Measurements from ENCODE around the gene PEAR1. TPM values are rescaled to one million over a fixed set of nuclear protein-coding genes. Genes with fewer than 3 reads are reported as not detected.

The PEAR1 gene
- total RNA-seq, 1 donor from 2014 or later, result 17.9 TPM

DNA sequence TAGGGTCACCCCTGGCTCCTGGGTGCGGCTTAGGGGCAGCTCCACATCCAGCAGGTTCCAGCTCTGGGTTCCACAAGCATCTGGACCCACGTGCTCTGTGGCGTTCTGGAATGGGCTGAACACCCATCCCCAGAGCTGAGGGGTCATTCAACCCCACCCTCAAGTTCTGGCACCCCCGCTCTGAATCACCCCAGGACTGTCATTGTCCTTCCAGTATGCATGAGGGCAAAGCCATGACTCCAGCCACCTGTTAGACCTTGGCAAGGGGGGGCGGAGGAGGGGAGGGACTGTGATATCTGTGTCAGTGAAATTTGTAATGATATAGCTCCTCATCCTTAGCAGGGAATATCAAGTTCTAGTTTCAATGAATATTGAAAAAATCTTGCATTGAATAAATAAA is 46.9 kb upstream of the PEAR1 start:
- Histone ChIP-seq H3K27ac (no peak overlapping the region), H3K27me3 (peaks cover 71% of the 10 kb centered on the region), H3K9me3 (no peaks in the 10 kb centered on the region), H3K4me1 (no peaks in the 10 kb centered on the region), H3K36me3 (no peaks in the 10 kb centered on the region), H3K4me3 (no peak overlapping the region)
- intact Hi-C loops (cut with DNase I), result no loop called here
- no peak for DNase-seq
- no peak for ATAC-seq
- TF ChIP-seq CTCF (IDR thresholded peaks at IDR 0.05), result no peak

DNA sequence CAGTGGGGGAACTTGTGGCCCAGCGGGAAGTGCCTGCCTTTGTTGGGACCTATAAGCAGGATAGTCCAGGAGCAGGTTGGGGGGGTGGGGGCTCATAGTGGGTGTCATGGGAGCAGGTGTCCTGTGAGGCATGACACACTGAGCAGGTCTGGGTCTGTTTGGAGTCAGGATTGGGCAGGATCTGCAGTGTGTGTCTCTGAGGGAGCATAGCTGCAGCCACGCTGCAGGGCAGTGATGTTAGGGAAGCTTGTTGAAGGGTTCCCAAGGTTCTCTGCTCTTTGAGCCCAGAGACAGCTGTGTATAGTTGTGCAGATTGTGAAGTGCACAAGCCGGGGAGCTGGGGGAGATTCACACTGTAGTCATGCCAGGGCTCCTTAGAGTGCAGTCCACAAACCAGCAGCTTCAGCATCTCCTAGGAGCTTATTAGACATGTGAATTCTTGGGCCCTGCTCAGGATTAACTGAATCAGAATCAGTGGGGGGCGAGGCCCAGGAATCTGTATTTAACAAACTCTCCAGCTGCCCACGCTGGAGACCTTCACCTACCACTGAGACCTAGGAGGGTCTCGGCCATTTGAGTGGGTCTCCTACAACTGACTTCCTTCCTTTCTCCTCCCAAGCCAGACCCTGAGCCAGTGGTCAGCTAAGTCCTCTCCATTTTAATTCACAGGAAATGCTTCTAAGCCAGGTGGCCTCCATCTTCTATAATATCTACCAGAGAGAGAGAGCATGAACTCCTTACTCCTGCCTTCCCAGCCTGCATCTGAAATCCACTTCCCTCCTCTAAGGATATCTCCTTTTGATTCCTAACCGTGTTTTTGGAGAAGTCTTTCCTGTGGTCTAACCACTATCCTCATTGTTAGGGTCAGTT is 45.7 kb upstream of the PEAR1 start:
- DNase-seq (no peak), ATAC-seq (no peak)
- H3K4me3 ChIP-seq, result no peak overlapping the region
- H3K27me3 ChIP-seq, result peaks cover 72% of the 10 kb centered on the region
- TF ChIP-seq CTCF (IDR thresholded peaks at IDR 0.05), result no peak
- no peaks in the 10 kb centered on the region for H3K36me3 ChIP-seq
- intact Hi-C loops (cut with DNase I), result no loop called here
- H3K4me1 ChIP-seq, result peaks cover 4% of the 10 kb centered on the region
- no peak overlapping the region for H3K27ac ChIP-seq
- no peaks in the 10 kb centered on the region for H3K9me3 ChIP-seq

DNA sequence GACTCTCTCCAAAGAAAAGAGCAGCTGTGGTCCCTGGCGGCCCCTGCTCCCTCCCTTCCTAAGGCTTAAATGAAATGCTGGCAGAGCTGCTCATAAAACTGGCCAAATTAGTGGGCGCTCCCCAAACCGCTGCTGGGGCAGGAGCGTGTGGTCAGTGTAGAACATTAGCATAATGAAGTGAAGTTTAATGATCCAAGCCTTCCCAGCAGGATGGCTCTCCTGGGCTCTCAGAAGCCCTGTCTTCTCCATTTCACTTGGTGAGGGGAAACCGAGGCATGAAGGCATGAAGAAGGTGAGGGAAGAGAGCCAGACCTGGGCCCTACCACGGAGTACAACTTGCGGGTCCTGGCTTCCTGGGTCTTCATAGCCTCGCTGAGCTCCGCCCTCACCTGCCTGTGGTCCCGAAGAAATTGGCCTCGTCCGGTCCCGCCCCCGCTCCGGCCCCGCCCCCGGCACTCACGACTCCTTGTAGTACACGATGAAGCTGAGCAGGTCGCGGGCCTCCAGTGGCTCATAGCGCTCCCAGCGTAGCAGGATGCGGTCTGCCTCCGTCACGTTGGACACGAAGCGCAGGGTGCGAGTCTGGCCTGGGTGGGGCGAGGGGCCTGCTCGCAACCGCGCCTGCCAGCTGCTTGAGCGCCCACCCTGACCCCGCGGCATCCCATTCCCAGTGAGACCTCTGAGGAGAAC is 44.9 kb upstream of the PEAR1 start:
- ATAC-seq (peak; percentile 53), DNase-seq (peak; percentile 81)
- intact Hi-C loops (cut with DNase I), result no loop called here
- Histone ChIP-seq H3K36me3 (no peaks in the 10 kb centered on the region), H3K27me3 (peaks cover 69% of the 10 kb centered on the region), H3K4me3 (no peak overlapping the region), H3K9me3 (no peaks in the 10 kb centered on the region), H3K4me1 (peaks cover 4% of the 10 kb centered on the region), H3K27ac (no peak overlapping the region)
- TF ChIP-seq CTCF (IDR thresholded peaks at IDR 0.05), result no peak

DNA sequence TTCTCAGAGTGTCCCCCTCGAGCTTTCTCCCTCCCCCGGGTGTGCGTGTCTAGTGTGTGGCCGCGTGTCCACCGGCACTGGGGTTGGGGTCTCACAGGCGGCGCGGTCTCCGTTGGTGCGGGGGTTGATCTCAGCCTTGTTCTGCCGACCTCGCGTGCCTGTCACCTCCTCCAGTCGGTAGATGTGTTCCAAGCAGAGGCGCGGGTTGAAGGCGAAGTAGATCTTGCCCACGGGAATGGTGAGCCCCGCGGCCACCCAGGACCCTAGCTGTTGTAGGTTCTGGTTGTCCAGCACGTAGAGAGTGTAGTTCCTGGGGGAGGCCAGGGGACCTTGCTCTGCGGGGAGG is 44.4 kb upstream of the PEAR1 start:
- no peak for TF ChIP-seq CTCF (IDR thresholded peaks at IDR 0.05)
- Histone ChIP-seq H3K4me3 (no peak overlapping the region), H3K27ac (no peak overlapping the region), H3K36me3 (no peaks in the 10 kb centered on the region), H3K27me3 (peaks cover 64% of the 10 kb centered on the region), H3K4me1 (peaks cover 4% of the 10 kb centered on the region), H3K9me3 (no peaks in the 10 kb centered on the region)
- intact Hi-C loops (cut with DNase I), result no loop called here
- DNase-seq, result no peak
- ATAC-seq, result no peak

DNA sequence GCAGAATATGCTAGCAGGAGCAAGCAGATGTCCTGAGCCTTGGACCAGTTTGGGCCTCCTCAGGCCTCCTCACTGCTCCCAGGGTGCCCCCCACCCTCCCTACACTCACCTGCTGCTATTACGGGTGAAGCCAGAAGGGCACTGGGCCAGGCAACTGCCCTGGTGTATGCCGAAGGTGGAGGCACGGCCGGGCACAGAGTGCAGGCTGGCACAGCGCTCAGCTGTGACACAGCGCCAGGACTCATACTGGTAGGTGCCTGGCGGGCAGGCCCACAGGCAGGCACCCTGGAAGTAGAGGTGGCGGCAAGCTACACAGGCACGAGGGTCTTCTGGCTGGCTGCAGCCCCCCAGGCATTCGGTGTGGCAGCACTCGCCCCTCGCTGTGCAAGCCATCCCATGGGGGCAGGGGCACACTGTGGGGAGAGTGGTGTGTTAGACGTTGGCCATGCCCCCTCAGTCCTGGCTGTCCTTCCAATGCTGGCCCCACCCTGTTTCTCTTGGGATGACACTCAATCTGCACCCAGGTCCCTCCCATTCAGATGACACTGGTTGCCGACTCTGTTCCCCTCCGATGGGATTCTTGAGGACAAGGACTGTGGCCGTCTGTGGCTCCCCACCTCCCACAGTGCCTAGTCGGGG is 41.6 kb upstream of the PEAR1 start:
- H3K36me3 ChIP-seq, result no peaks in the 10 kb centered on the region
- no peaks in the 10 kb centered on the region for H3K9me3 ChIP-seq
- H3K4me1 ChIP-seq, result peaks cover 4% of the 10 kb centered on the region
- TF ChIP-seq CTCF (IDR thresholded peaks at IDR 0.05), result no peak
- peak; percentile 4 for ATAC-seq
- DNase-seq, result no peak
- no peak overlapping the region for H3K4me3 ChIP-seq
- intact Hi-C loops (cut with DNase I), result no loop called here
- H3K27me3 ChIP-seq, result peaks cover 38% of the 10 kb centered on the region
- H3K27ac ChIP-seq, result no peak overlapping the region

All from upper lobe of right lung (tissue), 1 donor.